Measurements from ENCODE around the gene MALRD1. TPM values are rescaled to one million over a fixed set of nuclear protein-coding genes. Genes with fewer than 3 reads are reported as not detected.
A peak's percentile ranks its signal among the peaks of the same experiment; 100 is the strongest.
"Not testable (repeated sequence)": the region's sequence is repeated elsewhere in the genome, so short reads cannot be mapped to it uniquely, and the experiment has no call there.

MALRD1 gene
- total and polyA plus RNA-seq, 2 donors from 2014 or later = 2.0 to 2.4 TPM

GRCh38 chr10:19764111-19764510 is 715.5 kb downstream of the MALRD1 start:
- no peak overlapping the region for H3K9ac ChIP-seq (ENCODE audit: low read length in 3 of 3)
- H3K4me1 ChIP-seq (ENCODE audit: control insufficient read depth in 2 of 3, insufficient read depth in 2 of 3, low read depth in 1 of 3, low read length in 3 of 3) = peaks cover 0 to 2% (median 0%) of the 10 kb centered on the region in 3 donors
- no peak overlapping the region for H3K4me3 ChIP-seq (ENCODE audit: low read length in 3 of 3)
- DNase-seq (peak in 1 of 5 donors; percentile 34), FAIRE-seq (no peak)
- TF ChIP-seq CTCF (IDR thresholded peaks at IDR 0.05; ENCODE audit: borderline replicate concordance, extremely low read depth, insufficient read depth) = no peak
- H3K9me3 ChIP-seq (ENCODE audit: control insufficient read depth in 2 of 3, insufficient read depth in 1 of 3, low read length in 3 of 3) = no peaks in the 10 kb centered on the region
- no peaks in the 10 kb centered on the region for H3K36me3 ChIP-seq (ENCODE audit: control insufficient read depth in 2 of 3, insufficient read depth in 3 of 3, low read length in 3 of 3)
- intact Hi-C loops (cut with DNase I) = no loop called here
- H3K27ac ChIP-seq (ENCODE audit: low read depth in 2 of 2, low read length in 2 of 2) = no peak overlapping the region
- H3K27me3 ChIP-seq (ENCODE audit: control insufficient read depth, insufficient read depth, low read length) = no peaks in the 10 kb centered on the region

GRCh38 chr10:19767876-19768275 is 719.3 kb downstream of the MALRD1 start:
- intact Hi-C loops (cut with DNase I) = no loop called here
- Histone ChIP-seq H3K27ac (ENCODE audit: low read depth in 2 of 2, low read length in 2 of 2) (no peak overlapping the region), H3K36me3 (ENCODE audit: control insufficient read depth in 2 of 3, insufficient read depth in 3 of 3, low read length in 3 of 3) (no peaks in the 10 kb centered on the region), H3K4me1 (ENCODE audit: control insufficient read depth in 2 of 3, insufficient read depth in 2 of 3, low read depth in 1 of 3, low read length in 3 of 3) (peaks cover 0 to 2% (median 0%) of the 10 kb centered on the region in 3 donors), H3K4me3 (ENCODE audit: low read length in 3 of 3) (no peak overlapping the region), H3K27me3 (ENCODE audit: control insufficient read depth, insufficient read depth, low read length) (no peaks in the 10 kb centered on the region), H3K9ac (ENCODE audit: low read length in 3 of 3) (no peak overlapping the region), H3K9me3 (ENCODE audit: control insufficient read depth in 2 of 3, insufficient read depth in 1 of 3, low read length in 3 of 3) (no peaks in the 10 kb centered on the region)
- TF ChIP-seq CTCF (IDR thresholded peaks at IDR 0.05; ENCODE audit: borderline replicate concordance, extremely low read depth, insufficient read depth) = no peak
- DNase-seq (peak in 2 of 5 donors; percentile 6 to 12), FAIRE-seq (no peak)

- H3K27ac ChIP-seq (ENCODE audit: low read depth in 2 of 2, low read length in 2 of 2); H3K9me3 ChIP-seq (ENCODE audit: control insufficient read depth in 2 of 3, insufficient read depth in 1 of 3, low read length in 3 of 3); H3K27me3 ChIP-seq (ENCODE audit: control insufficient read depth, insufficient read depth, low read length); H3K36me3 ChIP-seq (ENCODE audit: control insufficient read depth in 2 of 3, insufficient read depth in 3 of 3, low read length in 3 of 3); H3K4me3 ChIP-seq (ENCODE audit: low read length in 3 of 3); FAIRE-seq; intact Hi-C loops (cut with DNase I); DNase-seq; H3K4me1 ChIP-seq (ENCODE audit: control insufficient read depth in 2 of 3, insufficient read depth in 2 of 3, low read depth in 1 of 3, low read length in 3 of 3); H3K9ac ChIP-seq (ENCODE audit: low read length in 3 of 3): not testable (repeated sequence)
Measured at GRCh38 chr10:19769826-19770225, 721.2 kb downstream of the MALRD1 start.

GRCh38 chr10:19772972-19773371 is 724.4 kb downstream of the MALRD1 start:
- Histone ChIP-seq H3K4me1 (ENCODE audit: control insufficient read depth in 2 of 3, insufficient read depth in 2 of 3, low read depth in 1 of 3, low read length in 3 of 3) (no peaks in the 10 kb centered on the region), H3K4me3 (ENCODE audit: low read length in 3 of 3) (no peak overlapping the region), H3K9ac (ENCODE audit: low read length in 3 of 3) (no peak overlapping the region), H3K9me3 (ENCODE audit: control insufficient read depth in 2 of 3, insufficient read depth in 1 of 3, low read length in 3 of 3) (no peaks in the 10 kb centered on the region), H3K27ac (ENCODE audit: low read depth in 2 of 2, low read length in 2 of 2) (no peak overlapping the region), H3K27me3 (ENCODE audit: control insufficient read depth, insufficient read depth, low read length) (no peaks in the 10 kb centered on the region), H3K36me3 (ENCODE audit: control insufficient read depth in 2 of 3, insufficient read depth in 3 of 3, low read length in 3 of 3) (no peaks in the 10 kb centered on the region)
- DNase-seq (no peak), FAIRE-seq (no peak)
- no peak for TF ChIP-seq CTCF (IDR thresholded peaks at IDR 0.05; ENCODE audit: borderline replicate concordance, extremely low read depth, insufficient read depth)
- intact Hi-C loops (cut with DNase I) = no loop called here

Measured in kidney (tissue), 14 donors.